ENCODE data around the gene NUP37. TPM values are rescaled to one million over a fixed set of nuclear protein-coding genes. Genes with fewer than 3 reads are reported as not detected.

The NUP37 gene
- total RNA-seq, 3 donors from 2014 or later (not counting 1 experiment from before 2014, with no cell fraction given), result 10.6 to 14.7 (median 10.7) TPM

GRCh38 chr12:102024765-102025164 lies 95.1 kb downstream of the NUP37 start:
- no peak overlapping the region for H3K27ac Mint-ChIP-seq
- H3K9me3 Mint-ChIP-seq, result no peaks in the 10 kb centered on the region
- no peaks in the 10 kb centered on the region for H3K27me3 Mint-ChIP-seq (ENCODE audit: low read depth in 2 of 2)
- no peak for TF ChIP-seq CTCF (IDR thresholded peaks at IDR 0.05)
- peaks cover 6% of the 10 kb centered on the region for H3K36me3 Mint-ChIP-seq
- DNase-seq, result no peak
- WGBS (ENCODE audit: insufficient coverage), result 94% methylated on average over 2 of the region's 2 CpGs
- Histone ChIP-seq H3K4me3 (ENCODE audit: low read length) (no peak overlapping the region), H3K9me3 (ENCODE audit: control insufficient read depth, insufficient read depth, low read length) (no peaks in the 10 kb centered on the region), H3K4me1 (ENCODE audit: control insufficient read depth, insufficient read depth, low read length) (no peaks in the 10 kb centered on the region), H3K36me3 (ENCODE audit: control insufficient read depth, insufficient read depth, low read length) (peaks cover 49% of the 10 kb centered on the region), H3K27ac (ENCODE audit: low read length) (no peak overlapping the region), H3K27me3 (ENCODE audit: control insufficient read depth, insufficient read depth, low read length) (no peaks in the 10 kb centered on the region)
- intact Hi-C loops (cut with micrococcal nuclease), result no loop called here
- no peak overlapping the region for H3K4me3 Mint-ChIP-seq
- no peak for ATAC-seq
- peaks cover 5 to 7% of the 10 kb centered on the region in 2 donors for H3K4me1 Mint-ChIP-seq

- peaks cover 5% of the 10 kb centered on the region for H3K36me3 Mint-ChIP-seq
- no peaks in the 10 kb centered on the region for H3K9me3 Mint-ChIP-seq
- no peaks in the 10 kb centered on the region for H3K9me3 ChIP-seq (ENCODE audit: control insufficient read depth, insufficient read depth, low read length)
- H3K4me3 Mint-ChIP-seq, result no peak overlapping the region
- TF ChIP-seq CTCF (IDR thresholded peaks at IDR 0.05), result no peak
- WGBS (ENCODE audit: insufficient coverage), result 100% methylated on average over 1 of the region's 3 CpGs
- no peak overlapping the region for H3K4me3 ChIP-seq (ENCODE audit: low read length)
- no peak overlapping the region for H3K27ac ChIP-seq (ENCODE audit: low read length)
- H3K27me3 Mint-ChIP-seq (ENCODE audit: low read depth in 2 of 2), result no peaks in the 10 kb centered on the region
- H3K4me1 ChIP-seq (ENCODE audit: control insufficient read depth, insufficient read depth, low read length), result no peaks in the 10 kb centered on the region
- peaks cover 40% of the 10 kb centered on the region for H3K36me3 ChIP-seq (ENCODE audit: control insufficient read depth, insufficient read depth, low read length)
- H3K27ac Mint-ChIP-seq, result no peak overlapping the region
- intact Hi-C loops (cut with micrococcal nuclease), result no loop called here
- ATAC-seq (no peak), DNase-seq (no peak)
- no peaks in the 10 kb centered on the region for H3K27me3 ChIP-seq (ENCODE audit: control insufficient read depth, insufficient read depth, low read length)
- H3K4me1 Mint-ChIP-seq, result peaks cover 6 to 7% of the 10 kb centered on the region in 2 donors
Measured at GRCh38 chr12:102023343-102023930, 96.5 kb downstream of the NUP37 start.

Other genes starting within 250 kb of the NUP37 start
- 10 to 100 TPM in 1 of 3 donors, 1 to 10 TPM in 2; 9.8 to 10.5 (median 10.0) TPM for gene DRAM1, start 242.5 kb downstream of the NUP37 start, total RNA-seq
- 10 to 100 TPM; 34.6 to 43.2 (median 41.4) TPM for gene WASHC3, start 58.1 kb downstream of the NUP37 start, total RNA-seq
- gene PARPBP, start 69 bp upstream of the NUP37 start, total RNA-seq, result 1 to 10 TPM; 2.8 to 5.6 (median 3.5) TPM
- gene PMCH, start 77.7 kb upstream of the NUP37 start, total RNA-seq, result not detected